HG03354 (cell line): ENCODE measurements around the gene VCL.

ENCODE experiments used
- ATAC-seq: cut with Tn5 transposase; IDR thresholded peaks from one replicate; pipeline ENCODE4 v1.9.1; 2021; ENCODE audit warnings: mild to moderate bottlenecking; ENCODE audit not compliant: unreplicated experiment, poor library complexity, severe bottlenecking

The VCL gene

GRCh38 chr10:74063256-74063655, 65.3 kb downstream of the VCL start:
- no peak for ATAC-seq

GRCh38 chr10:74067373-74068352, 69.7 kb downstream of the VCL start:
- ATAC-seq, result no peak

GRCh38 chr10:74071157-74071556, 73.2 kb downstream of the VCL start:
- no peak for ATAC-seq

GRCh38 chr10:74072503-74072902, 74.6 kb downstream of the VCL start:
- ATAC-seq, result no peak

- ATAC-seq, result no peak
Observed at GRCh38 chr10:74075906-74076305, 78.0 kb downstream of the VCL start.

GRCh38 chr10:74076961-74077360, 79.0 kb downstream of the VCL start:
- no peak for ATAC-seq

- ATAC-seq, result no peak
Observed at GRCh38 chr10:74077416-74077815, 79.5 kb downstream of the VCL start.

- ATAC-seq, result peak; percentile 82
Observed at GRCh38 chr10:74078037-74078436, 80.1 kb downstream of the VCL start.

GRCh38 chr10:74079028-74079935, 81.4 kb downstream of the VCL start:
- no peak for ATAC-seq

GRCh38 chr10:74079936-74080590, 82.1 kb downstream of the VCL start:
- ATAC-seq, result no peak

- ATAC-seq, result no peak
Observed at GRCh38 chr10:74081192-74081803, 83.4 kb downstream of the VCL start.

GRCh38 chr10:74081941-74082718, 84.2 kb downstream of the VCL start:
- ATAC-seq, result no peak

GRCh38 chr10:74083304-74083703, 85.4 kb downstream of the VCL start:
- no peak for ATAC-seq

GRCh38 chr10:74084955-74085354, 87.0 kb downstream of the VCL start:
- ATAC-seq, result peak; percentile 86

GRCh38 chr10:74086317-74086716, 88.4 kb downstream of the VCL start:
- no peak for ATAC-seq

- no peak for ATAC-seq
Observed at GRCh38 chr10:74088722-74089121, 90.8 kb downstream of the VCL start.

- ATAC-seq, result no peak
Observed at GRCh38 chr10:74092372-74092771, 94.5 kb downstream of the VCL start.

- no peak for ATAC-seq
Observed at GRCh38 chr10:74093530-74094164, 95.7 kb downstream of the VCL start.
